Measurements from ENCODE around the gene LAPTM4A.
"Not testable (repeated sequence)": the region's sequence is repeated elsewhere in the genome, so short reads cannot be mapped to it uniquely, and the experiment has no call there.

LAPTM4A gene

DNA sequence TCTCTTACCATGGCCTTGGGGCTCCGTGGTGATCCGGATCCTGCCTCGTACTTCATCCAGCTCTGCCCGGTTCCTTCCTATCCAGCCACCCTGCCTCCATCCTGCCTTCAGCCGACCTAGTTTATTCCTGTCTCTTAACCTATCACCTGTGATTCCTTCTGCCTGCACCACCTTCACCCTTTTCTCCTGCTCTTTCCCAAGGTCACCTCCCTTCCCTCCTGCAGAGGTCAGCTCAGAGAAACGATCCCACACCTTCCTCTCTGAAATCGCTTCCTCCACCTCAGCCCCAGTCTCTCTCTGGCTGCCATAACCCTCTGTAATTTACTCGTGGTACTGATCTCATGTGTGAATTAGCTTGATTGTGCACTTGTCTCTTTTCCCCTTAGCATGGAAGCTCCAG is 23.5 kb upstream of the LAPTM4A start:
- DNase-seq: no peak

DNA sequence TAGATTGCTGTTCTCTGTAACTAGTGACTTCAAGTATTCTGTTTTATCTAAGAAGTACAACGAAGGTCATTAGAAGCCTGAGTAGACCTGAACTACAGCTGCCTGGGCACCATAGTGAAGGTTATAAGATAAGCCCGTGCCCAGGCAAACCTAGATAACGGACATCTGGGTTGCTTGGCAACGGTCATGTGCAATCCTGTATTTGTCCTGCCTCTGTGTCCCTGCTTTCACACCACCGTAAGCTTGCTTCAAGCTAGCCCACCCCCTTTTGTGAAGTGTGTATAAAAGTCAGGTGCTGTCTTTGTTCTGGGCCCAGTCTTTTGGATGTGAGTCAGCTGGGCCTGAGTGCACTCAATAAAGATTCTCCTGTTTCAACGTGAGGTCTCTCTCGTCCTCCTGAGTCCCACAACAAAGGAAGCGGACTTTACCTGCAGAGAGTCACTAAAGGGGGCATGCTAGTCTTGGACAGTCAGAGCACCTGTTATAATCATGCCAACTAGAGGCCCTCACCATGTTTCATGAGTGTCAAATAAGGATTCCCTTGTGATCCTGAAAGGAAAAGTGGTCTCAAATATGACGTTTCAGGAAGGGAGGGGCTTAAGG is 22.7 kb upstream of the LAPTM4A start:
- DNase-seq: not testable (repeated sequence)

DNA sequence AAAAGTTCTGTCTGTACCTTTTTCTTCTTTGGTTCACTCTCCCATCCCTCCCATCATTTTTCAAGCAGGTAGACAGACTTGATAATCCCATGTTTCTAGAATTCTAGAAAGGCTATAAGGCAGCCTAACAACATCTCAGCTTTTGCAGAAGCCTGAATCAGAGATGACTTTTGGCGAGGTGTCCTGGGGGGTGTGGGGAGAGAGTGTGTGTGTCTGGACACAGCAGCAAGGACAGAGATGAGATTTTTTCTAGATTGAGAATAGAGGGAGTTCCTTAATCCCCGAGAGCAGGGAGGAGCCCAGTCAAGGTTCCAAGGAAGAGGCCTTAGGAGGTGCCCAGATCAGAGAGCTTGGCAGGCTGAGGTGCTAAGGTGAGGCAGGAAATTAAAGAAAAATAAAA is 22.0 kb upstream of the LAPTM4A start:
- no peak for DNase-seq

DNA sequence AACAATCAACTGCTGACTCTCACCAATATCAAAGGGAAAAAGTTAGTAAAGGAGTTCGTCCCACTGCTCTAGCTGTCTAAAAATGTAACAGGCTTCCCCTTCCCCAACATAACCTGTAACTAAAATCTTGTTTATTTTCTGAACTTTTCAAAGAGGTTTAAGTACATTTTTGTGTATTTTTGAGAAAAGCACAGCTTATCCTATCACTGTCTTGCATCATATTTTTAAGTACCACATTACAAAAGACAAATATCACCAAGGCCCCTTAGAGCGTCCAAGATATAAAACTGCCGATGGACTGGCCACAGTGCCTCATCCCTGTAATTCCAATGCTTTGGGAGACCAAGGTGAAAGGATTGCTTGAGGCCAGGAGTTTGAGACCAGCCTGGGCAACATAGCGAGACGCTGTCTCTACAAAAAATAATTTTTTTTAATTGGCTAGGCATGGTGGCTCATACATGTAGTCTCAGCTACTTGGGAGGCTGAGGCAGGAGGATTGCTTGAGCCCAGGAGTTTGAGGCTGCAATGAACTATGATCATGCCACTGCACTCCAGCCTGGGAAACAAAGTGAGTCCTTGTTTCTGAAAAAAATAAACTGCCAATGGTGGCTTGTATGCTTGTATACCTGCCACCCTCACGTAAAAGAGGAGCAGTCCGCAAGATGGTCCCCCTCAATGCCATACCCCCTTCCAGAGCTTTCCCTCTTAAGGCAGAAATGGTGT is 21.2 kb upstream of the LAPTM4A start:
- no peak for DNase-seq

GRCh38 chr2:20071397-20072383 is 20.3 kb upstream of the LAPTM4A start:
- no peak for DNase-seq

- no peak for DNase-seq
Measured at GRCh38 chr2:20069756-20070155, 18.3 kb upstream of the LAPTM4A start.

DNA sequence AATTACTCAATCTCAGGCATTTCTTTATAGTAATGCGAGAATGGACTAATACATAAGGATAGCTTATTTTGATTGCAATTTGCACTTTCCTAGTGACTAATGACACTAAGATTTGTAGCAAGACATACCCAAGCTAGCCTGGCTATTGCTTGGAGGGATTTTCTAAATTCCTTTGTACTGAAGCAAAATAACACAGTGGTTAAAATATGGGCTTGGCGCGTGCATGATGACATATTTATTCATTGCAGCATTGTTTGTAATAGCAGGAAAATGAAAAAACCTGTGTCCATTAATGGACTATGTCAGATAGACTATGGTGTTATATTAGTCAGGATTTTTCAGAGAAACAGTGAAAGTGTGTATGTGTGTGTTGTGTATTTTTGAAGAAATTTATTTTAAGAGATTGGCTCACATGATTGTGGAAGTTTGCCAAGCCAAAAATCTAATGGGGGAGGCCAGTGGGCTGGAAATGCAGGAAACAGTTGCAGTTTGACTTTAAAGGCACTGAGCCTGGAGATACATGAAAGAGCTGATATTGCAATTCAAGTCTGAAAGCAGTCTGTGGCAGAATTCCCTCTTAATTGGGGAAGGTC is 16.7 kb upstream of the LAPTM4A start:
- DNase-seq: no peak

DNA sequence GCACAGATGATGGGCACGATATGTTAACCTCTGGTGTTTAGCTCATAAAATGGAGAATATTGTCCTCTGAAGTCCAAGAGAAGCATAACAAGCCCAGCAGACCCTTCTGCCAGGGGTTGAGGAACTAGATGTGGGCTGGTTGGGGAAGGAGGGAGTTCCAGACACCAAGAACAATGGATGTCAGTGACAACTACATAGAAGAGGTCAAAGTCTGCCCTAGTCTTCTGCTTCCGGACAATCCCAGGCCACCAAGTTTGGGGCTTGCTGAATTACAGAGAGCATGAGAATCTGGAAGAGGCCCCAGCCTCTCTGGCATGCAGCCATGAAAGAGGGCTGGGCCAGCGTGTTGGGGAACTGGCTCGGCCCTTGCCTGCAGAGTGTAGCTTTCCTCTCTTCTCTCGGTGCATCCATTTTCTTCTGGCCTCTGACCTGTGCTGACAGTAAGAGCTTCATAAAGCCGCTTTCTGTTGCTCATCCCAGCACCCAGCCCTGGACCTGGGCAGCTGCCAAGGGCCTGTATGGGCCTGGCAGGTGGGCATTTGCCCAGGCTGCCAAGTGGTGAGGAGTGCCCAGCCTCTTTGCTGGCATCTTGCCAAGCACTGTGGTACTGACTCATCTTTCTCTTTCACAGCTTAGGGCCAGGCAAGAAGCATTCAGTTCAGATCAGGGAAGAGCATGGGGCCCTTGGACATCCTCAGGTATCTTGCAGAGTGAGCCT is 14.6 kb upstream of the LAPTM4A start:
- DNase-seq: peak; percentile 85

- no peak for DNase-seq
Measured at GRCh38 chr2:20064841-20065240, 13.4 kb upstream of the LAPTM4A start.

GRCh38 chr2:20064421-20064820 is 13.0 kb upstream of the LAPTM4A start:
- no peak for DNase-seq

GRCh38 chr2:20062615-20063545 is 11.5 kb upstream of the LAPTM4A start:
- no peak for DNase-seq

DNA sequence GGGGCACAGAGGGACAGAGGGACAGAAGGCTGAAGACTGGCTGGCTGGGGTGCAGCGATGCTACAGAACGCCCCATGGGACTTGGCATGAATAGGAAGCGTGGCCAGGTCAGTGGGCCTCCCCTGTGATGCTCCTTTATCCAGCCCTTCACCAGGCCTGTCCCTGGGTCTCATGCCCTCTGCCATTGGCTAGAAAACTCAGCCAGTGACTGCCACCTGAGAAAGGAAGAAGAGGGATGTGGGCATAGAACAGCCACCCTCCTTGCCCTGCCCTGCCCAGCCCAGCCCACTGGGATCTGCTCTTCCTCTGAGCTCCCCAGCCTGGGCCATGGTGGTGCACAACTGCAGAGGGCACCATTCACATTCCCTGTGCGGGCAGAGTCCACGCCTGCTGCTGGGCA is 10.5 kb upstream of the LAPTM4A start:
- no peak for DNase-seq

DNA sequence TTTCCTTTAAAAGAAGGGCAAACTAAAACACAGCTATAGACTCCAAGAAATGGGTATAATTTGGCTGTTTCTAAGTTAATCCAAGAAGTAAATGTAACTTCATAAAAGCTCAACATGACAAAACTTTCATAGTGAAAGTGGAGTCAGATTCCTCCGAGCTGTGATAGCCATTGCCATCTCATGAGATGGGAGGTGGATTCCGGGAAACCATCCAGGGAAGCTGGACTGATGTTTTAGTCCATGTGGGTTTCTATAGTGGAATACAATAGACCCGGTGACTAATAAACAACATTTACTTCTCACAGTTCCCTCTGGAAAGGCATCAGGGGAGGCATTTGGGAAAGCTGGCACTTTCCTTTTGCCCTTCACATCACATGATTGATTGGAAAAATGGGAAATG is 10.0 kb upstream of the LAPTM4A start:
- no peak for DNase-seq

- no peak for DNase-seq
Measured at GRCh38 chr2:20060106-20060505, 8.7 kb upstream of the LAPTM4A start.

GRCh38 chr2:20057268-20057667 is 5.8 kb upstream of the LAPTM4A start:
- no peak for DNase-seq

- DNase-seq: no peak
Measured at GRCh38 chr2:20054931-20055330, 3.5 kb upstream of the LAPTM4A start.

- no peak for DNase-seq
Measured at GRCh38 chr2:20054119-20054518, 2.7 kb upstream of the LAPTM4A start.

- peak; percentile 60 for DNase-seq
Measured at GRCh38 chr2:20052861-20053281, 1.4 kb upstream of the LAPTM4A start.

- DNase-seq: peak; percentile 71
Measured at GRCh38 chr2:20052229-20052851, 912 bp upstream of the LAPTM4A start.

- peak; percentile 42 for DNase-seq
Measured at GRCh38 chr2:20050646-20051531, 539 bp downstream of the LAPTM4A start.

All from DMS53 (cell line).